H9 (cell line): ENCODE measurements around the gene IFT52. TPM values are rescaled to one million over a fixed set of nuclear protein-coding genes. Genes with fewer than 3 reads are reported as not detected.

Source experiments
- DNase-seq: peaks from one replicate; pipeline ENCODE4 v3.0.0-alpha.2; 2017
- H2AFZ ChIP-seq: one replicate; pipeline ENCODE4 v1.6.1; 2013; ENCODE audit warnings: mild to moderate bottlenecking, low read length, control low read depth, moderate library complexity
- H2AK5ac ChIP-seq: 2 replicates; pipeline ENCODE4 v1.6.1; 2013; ENCODE audit warnings: low read length, control low read depth, mixed read lengths; ENCODE audit not compliant: insufficient read length
- H2BK120ac ChIP-seq: one replicate; pipeline ENCODE4 v1.6.1; 2013; ENCODE audit warnings: low read depth, mild to moderate bottlenecking, low read length, control low read depth, inconsistent platforms; ENCODE audit not compliant: poor library complexity, severe bottlenecking
- H2BK12ac ChIP-seq: 2 replicates; pipeline ENCODE4 v1.6.1; 2013; ENCODE audit warnings: low read length, control low read depth, mixed read lengths, low read depth; ENCODE audit not compliant: insufficient read length
- H2BK15ac ChIP-seq: 2 replicates; pipeline ENCODE4 v1.6.1; 2013; ENCODE audit warnings: low read depth, low read length, control low read depth
- H2BK20ac ChIP-seq: one replicate; pipeline ENCODE4 v1.6.1; 2013; ENCODE audit warnings: low read depth, mild to moderate bottlenecking, low read length, control low read depth, inconsistent platforms; ENCODE audit not compliant: poor library complexity, severe bottlenecking
- H2BK5ac ChIP-seq: 2 replicates; pipeline ENCODE4 v1.6.1; 2013; ENCODE audit warnings: low read length, control low read depth, mixed read lengths; ENCODE audit not compliant: insufficient read length
- H3K14ac ChIP-seq: 2 replicates; pipeline ENCODE4 v1.6.1; 2013; ENCODE audit warnings: low read length, control low read depth; ENCODE audit not compliant: insufficient read depth
- H3K18ac ChIP-seq: 2 replicates; pipeline ENCODE4 v1.6.1; 2013; ENCODE audit warnings: low read depth, mild to moderate bottlenecking, mixed read lengths, low read length, control low read depth; ENCODE audit not compliant: insufficient read length
- H3K23ac ChIP-seq: 2 replicates; pipeline ENCODE4 v1.6.1; 2013; ENCODE audit warnings: low read length, control low read depth, mixed read lengths, low read depth; ENCODE audit not compliant: insufficient read length
- H3K23me2 ChIP-seq: 2 replicates; pipeline ENCODE4 v1.6.1; 2013; ENCODE audit warnings: low read depth, mild to moderate bottlenecking, mixed read lengths, low read length, control low read depth; ENCODE audit not compliant: insufficient read length, poor library complexity, severe bottlenecking
- H3K27ac ChIP-seq: 2 replicates; pipeline ENCODE4 v1.5.1; 2013; ENCODE audit warnings: low read length, control low read depth, mixed read lengths, low read depth; ENCODE audit not compliant: insufficient read length
- H3K27me3 ChIP-seq: 2 replicates; pipeline ENCODE4 v1.6.1; 2013; ENCODE audit warnings: low read length, control low read depth, inconsistent platforms; ENCODE audit not compliant: insufficient read depth
- H3K4ac ChIP-seq: 2 replicates; pipeline ENCODE4 v1.6.1; 2013; ENCODE audit warnings: low read depth, mild to moderate bottlenecking, control low read depth, inconsistent platforms, low read length, moderate library complexity
- H3K4me1 ChIP-seq: 2 replicates; pipeline ENCODE4 v1.6.1; 2013; ENCODE audit warnings: low read length, control low read depth, inconsistent platforms; ENCODE audit not compliant: insufficient read depth
- H3K4me2 ChIP-seq: 2 replicates; pipeline ENCODE4 v1.6.1; 2013; ENCODE audit warnings: low read length, control low read depth, mixed read lengths; ENCODE audit not compliant: insufficient read length, insufficient read depth
- H3K56ac ChIP-seq: 2 replicates; pipeline ENCODE4 v1.6.1; 2013; ENCODE audit warnings: low read depth, mild to moderate bottlenecking, mixed read lengths, low read length, control low read depth; ENCODE audit not compliant: insufficient read length
- H3K79me1 ChIP-seq: 2 replicates; pipeline ENCODE4 v1.6.1; 2013; ENCODE audit warnings: low read depth, mild to moderate bottlenecking, moderate library complexity, low read length, control low read depth, inconsistent platforms; ENCODE audit not compliant: insufficient read depth, poor library complexity, severe bottlenecking
- H3K79me2 ChIP-seq: 2 replicates; pipeline ENCODE4 v1.6.1; 2013; ENCODE audit warnings: low read length, control low read depth, inconsistent platforms; ENCODE audit not compliant: insufficient read depth
- H3K9ac ChIP-seq: 2 replicates; pipeline ENCODE4 v1.6.1; 2013; ENCODE audit warnings: low read length, control low read depth, mixed read lengths; ENCODE audit not compliant: insufficient read length; ENCODE audit errors: extremely low read depth
- H3K9me3 ChIP-seq: one replicate; pipeline ENCODE4 v1.6.1; 2013; ENCODE audit warnings: low read depth, low read length, inconsistent platforms; ENCODE audit not compliant: control insufficient read depth
- H3T11ph ChIP-seq: one replicate; pipeline ENCODE4 v1.6.1; 2013; ENCODE audit warnings: mild to moderate bottlenecking, low read length, control low read depth, inconsistent platforms
- H4K20me1 ChIP-seq: one replicate; pipeline ENCODE4 v1.6.1; 2013; ENCODE audit not compliant: control insufficient read depth, insufficient read length, insufficient read depth
- H4K5ac ChIP-seq: 2 replicates; pipeline ENCODE4 v1.6.1; 2013; ENCODE audit warnings: low read depth, mild to moderate bottlenecking, mixed read lengths, low read length, control low read depth; ENCODE audit not compliant: insufficient read length
- H4K8ac ChIP-seq: replicated peaks from 2 replicates; pipeline ENCODE4 v1.6.1; 2013; ENCODE audit warnings: low read length, control low read depth, mixed read lengths, low read depth; ENCODE audit not compliant: insufficient read length
- H4K91ac ChIP-seq: 2 replicates; pipeline ENCODE4 v1.6.1; 2013; ENCODE audit warnings: low read depth, mild to moderate bottlenecking, moderate library complexity, mixed read lengths, low read length, control low read depth; ENCODE audit not compliant: insufficient read length
- H3K27ac Mint-ChIP-seq, 3 experiments: 2 replicates in 2 of 3; 3 replicates in 1 of 3; pipeline ENCODE4 v1.8.0; 2020 to 2021; ENCODE audit warnings: mixed read lengths in 3 of 3, mild to moderate bottlenecking in 1 of 3, moderate library complexity in 1 of 3
- H3K27me3 Mint-ChIP-seq: 2 replicates; pipeline ENCODE4 v1.8.0; 2021; ENCODE audit warnings: low read depth, mild to moderate bottlenecking, moderate library complexity, mixed read lengths
- H3K36me3 Mint-ChIP-seq, 3 experiments: 2 replicates in 2 of 3; 3 replicates in 1 of 3; pipeline ENCODE4 v1.8.0; 2020 to 2021; ENCODE audit warnings: low read depth in 3 of 3, mixed read lengths in 3 of 3; ENCODE audit not compliant: insufficient read depth in 1 of 3
- H3K4me1 Mint-ChIP-seq, 2 experiments: 2 replicates each; pipeline ENCODE4 v1.8.0; 2020; ENCODE audit warnings: mixed read lengths in 2 of 2
- H3K4me3 Mint-ChIP-seq, 2 experiments: 2 replicates in 1 of 2; 3 replicates in 1 of 2; pipeline ENCODE4 v1.8.0; 2020 to 2021; ENCODE audit warnings: mild to moderate bottlenecking in 2 of 2, mixed read lengths in 2 of 2, moderate library complexity in 1 of 2
- H3K9me3 Mint-ChIP-seq, 2 experiments: 2 replicates in 1 of 2; 3 replicates in 1 of 2; pipeline ENCODE4 v1.8.0; 2020; ENCODE audit warnings: mild to moderate bottlenecking in 2 of 2, mixed read lengths in 2 of 2, moderate library complexity in 1 of 2
- WGBS: extraction: QIAGEN DNeasy Blood & Tissue Kit; methylation state at CpG from one replicate; pipeline ENCODE4 v1.1.7; 2013; ENCODE audit warnings: missing lambda C conversion rate, low lambda C conversion rate, mixed read lengths; ENCODE audit not compliant: insufficient read length; ENCODE audit errors: extremely low coverage; 5-methylcytosine and 5-hydroxymethylcytosine counted together
- total RNA-seq: library from RNA; stranded (reverse); gene quantifications from 2 replicates; pipeline ENCODE4 v1.2.1, GENCODE V29; 2021
- TF ChIP-seq, protein P1 (sequence below): fragments of 200-600 bp; sonication (generic); conservative IDR thresholded peaks from 3 replicates; pipeline ENCODE4 v1.8.0; 2021; ENCODE audit warnings: antibody characterized with exemption, mild to moderate bottlenecking

Gene IFT52
- total RNA-seq, 1 experiment from 2014 or later = 44.5 TPM

DNA sequence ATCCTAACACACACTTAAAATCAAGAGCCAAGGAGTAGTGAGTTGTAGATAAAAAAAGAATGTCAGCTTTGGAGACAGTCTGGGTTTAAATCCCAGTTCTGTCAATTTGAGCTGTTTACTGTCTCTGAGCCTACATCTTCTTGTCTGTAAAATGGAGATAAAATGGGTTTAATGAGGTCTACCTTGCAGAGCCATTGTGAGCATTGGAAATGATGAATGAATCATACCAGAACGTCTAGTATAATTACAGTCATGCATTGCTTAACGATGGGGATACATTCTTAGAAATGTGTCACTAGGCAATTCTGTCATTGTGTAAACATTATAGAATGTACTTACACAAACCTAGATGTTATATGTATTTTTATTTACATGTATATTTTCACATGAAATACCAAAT is 49.5 kb upstream of the IFT52 start:
- Histone ChIP-seq H3K4ac (no peak overlapping the region), H3T11ph (no peak overlapping the region), H2BK12ac (no peak overlapping the region), H3K4me1 (no peaks in the 10 kb centered on the region), H3K56ac (no peak overlapping the region), H3K9me3 (no peaks in the 10 kb centered on the region), H2BK5ac (no peak overlapping the region), H4K8ac (no peak overlapping the region), H3K4me2 (no peak overlapping the region), H3K23me2 (no peaks in the 10 kb centered on the region), H3K18ac (no peak overlapping the region), H2AK5ac (no peak overlapping the region), H2AFZ (no peak overlapping the region), H3K23ac (no peak overlapping the region), H4K91ac (no peak overlapping the region), H2BK20ac (no peak overlapping the region), H2BK120ac (no peak overlapping the region), H3K27ac (no peak overlapping the region), H3K27me3 (no peaks in the 10 kb centered on the region), H3K14ac (no peak overlapping the region), H4K5ac (no peak overlapping the region), H3K79me1 (no peaks in the 10 kb centered on the region), H2BK15ac (no peak overlapping the region), H4K20me1 (no peaks in the 10 kb centered on the region), H3K79me2 (no peaks in the 10 kb centered on the region), H3K9ac (no peak overlapping the region)
- Mint-ChIP-seq H3K9me3 (no peaks in the 10 kb centered on the region), H3K36me3 (peaks cover 5 to 36% (median 29%) of the 10 kb centered on the region in 3 experiments; a peak in 6 of 7 replicates), H3K4me3 (no peak overlapping the region), H3K27me3 (no peaks in the 10 kb centered on the region), H3K27ac (no peak overlapping the region), H3K4me1 (no peaks in the 10 kb centered on the region)
- no CpG with 5 or more reads among the region's 2 CpGs for WGBS
- TF ChIP-seq, protein P1, sequence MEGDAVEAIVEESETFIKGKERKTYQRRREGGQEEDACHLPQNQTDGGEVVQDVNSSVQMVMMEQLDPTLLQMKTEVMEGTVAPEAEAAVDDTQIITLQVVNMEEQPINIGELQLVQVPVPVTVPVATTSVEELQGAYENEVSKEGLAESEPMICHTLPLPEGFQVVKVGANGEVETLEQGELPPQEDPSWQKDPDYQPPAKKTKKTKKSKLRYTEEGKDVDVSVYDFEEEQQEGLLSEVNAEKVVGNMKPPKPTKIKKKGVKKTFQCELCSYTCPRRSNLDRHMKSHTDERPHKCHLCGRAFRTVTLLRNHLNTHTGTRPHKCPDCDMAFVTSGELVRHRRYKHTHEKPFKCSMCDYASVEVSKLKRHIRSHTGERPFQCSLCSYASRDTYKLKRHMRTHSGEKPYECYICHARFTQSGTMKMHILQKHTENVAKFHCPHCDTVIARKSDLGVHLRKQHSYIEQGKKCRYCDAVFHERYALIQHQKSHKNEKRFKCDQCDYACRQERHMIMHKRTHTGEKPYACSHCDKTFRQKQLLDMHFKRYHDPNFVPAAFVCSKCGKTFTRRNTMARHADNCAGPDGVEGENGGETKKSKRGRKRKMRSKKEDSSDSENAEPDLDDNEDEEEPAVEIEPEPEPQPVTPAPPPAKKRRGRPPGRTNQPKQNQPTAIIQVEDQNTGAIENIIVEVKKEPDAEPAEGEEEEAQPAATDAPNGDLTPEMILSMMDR = no peak
- DNase-seq = no peak
